T-cell (primary cell): ENCODE results near the gene A3GALT2. TPM values are rescaled to one million over a fixed set of nuclear protein-coding genes. Genes with fewer than 3 reads are reported as not detected.

Source experiments
- ATAC-seq, 4 experiments: fragments of 200-7000 bp in 3 of 4; fragments of 150-1000 bp in 1 of 4; cut with Tn5 transposase; replicated peaks in 1 of 4; 1 replicate in 3 of 4; 2 replicates in 1 of 4; pipeline ENCODE4 v1.10.0; 2021; ENCODE audit warnings: moderate library complexity in 3 of 4, mild to moderate bottlenecking in 2 of 4, moderate number of reproducible peaks in 1 of 4
- CTCF ChIA-PET, 2 donors: fragments of 300-600 bp; sonication (Branson Sonifier 250); formaldehyde crosslinking; loops; one replicate each; lab custom pipeline; 2022; ENCODE audit warnings: antibody characterized with exemption in 2 of 2; lab: Charles Lee
- POLR2A ChIA-PET, 2 donors: fragments of 300-600 bp; sonication (Branson Sonifier 250); formaldehyde crosslinking; loops; one replicate each; lab custom pipeline; 2022; ENCODE audit warnings: antibody characterized with exemption in 2 of 2; lab: Charles Lee
- DNase-seq, 35 experiments: peaks; one replicate each; pipeline versions ENCODE4 v3.0.0 to v3.0.0-alpha.2; 2013 to 2023
- H3K27ac ChIP-seq: one replicate; pipeline ENCODE4 v1.5.1; 2013; ENCODE audit warnings: low read length
- H3K27me3 ChIP-seq, 2 experiments: replicated peaks in 1 of 2; 1 replicate in 1 of 2; 2 replicates in 1 of 2; pipeline versions ENCODE4 v1.6.1 to v1.7.0; 2013; ENCODE audit warnings: low read length in 1 of 2, mixed read lengths in 1 of 2; ENCODE audit not compliant: control insufficient read depth in 2 of 2, insufficient read depth in 2 of 2; ENCODE audit errors: extremely low read depth in 1 of 2
- H3K36me3 ChIP-seq, 2 donors: 1 replicate in 1 of 2; 2 replicates in 1 of 2; pipeline versions ENCODE4 v1.6.1 to v1.7.0; 2013; ENCODE audit warnings: low read length in 1 of 2; ENCODE audit not compliant: control insufficient read depth in 2 of 2, insufficient read depth in 1 of 2; ENCODE audit errors: extremely low read depth in 1 of 2
- H3K4me1 ChIP-seq, 2 experiments: 1 replicate in 1 of 2; 2 replicates in 1 of 2; pipeline versions ENCODE4 v1.6.1 to v1.7.0; 2013; ENCODE audit warnings: low read length in 2 of 2, mixed read lengths in 1 of 2; ENCODE audit not compliant: insufficient read depth in 2 of 2, control insufficient read depth in 1 of 2; ENCODE audit errors: extremely low read depth in 1 of 2
- H3K4me3 ChIP-seq, 2 donors: 1 replicate in 1 of 2; 2 replicates in 1 of 2; pipeline versions ENCODE4 v1.5.1 to v1.7.0; 2013; ENCODE audit warnings: mild to moderate bottlenecking in 2 of 2, low read length in 1 of 2, moderate library complexity in 1 of 2; ENCODE audit not compliant: control insufficient read depth in 1 of 2; ENCODE audit errors: extremely low read depth in 1 of 2
- H3K9me3 ChIP-seq: 2 replicates; pipeline ENCODE4 v1.7.0; 2013
- H3K27ac Mint-ChIP-seq, 2 donors: one replicate each; pipeline ENCODE4 v1.8.0; 2020 to 2021; ENCODE audit warnings: mild to moderate bottlenecking in 2 of 2, mixed read lengths in 2 of 2
- H3K27me3 Mint-ChIP-seq, 2 donors: one replicate each; pipeline ENCODE4 v1.8.0; 2021 to 2022; ENCODE audit warnings: mixed read lengths in 2 of 2
- H3K36me3 Mint-ChIP-seq: one replicate; pipeline ENCODE4 v1.8.0; 2021; ENCODE audit warnings: mixed read lengths
- H3K4me1 Mint-ChIP-seq, 3 donors: one replicate each; pipeline ENCODE4 v1.8.0; 2020 to 2022; ENCODE audit warnings: mixed read lengths in 3 of 3, mild to moderate bottlenecking in 1 of 3
- H3K4me3 Mint-ChIP-seq, 3 donors: one replicate each; pipeline ENCODE4 v1.8.0; 2020 to 2022; ENCODE audit warnings: mild to moderate bottlenecking in 3 of 3, mixed read lengths in 3 of 3, moderate library complexity in 3 of 3
- H3K9me3 Mint-ChIP-seq, 3 donors: one replicate each; pipeline ENCODE4 v1.8.0; 2020 to 2022; ENCODE audit warnings: mixed read lengths in 3 of 3
- WGBS: methylation state at CpG from one replicate; pipeline ENCODE4 v1.1.5; 2013; ENCODE audit warnings: missing lambda C conversion rate; ENCODE audit not compliant: insufficient coverage; 5-methylcytosine and 5-hydroxymethylcytosine counted together
- total RNA-seq, 35 experiments: library from RNA in 6 of 35; stranded (reverse) in 6 of 35; fragments of 120-200 nt in 1 of 35; gene quantifications; one replicate each; pipeline versions ENCODE4 v1.2.1 to v1.2.4 and lab custom pipeline; 2013 to 2026

A3GALT2 gene
- total RNA-seq, 5 donors from 2014 or later (not counting 1 experiment from before 2014, with no cell fraction given) = 0.26 TPM; not detected in 4

DNA sequence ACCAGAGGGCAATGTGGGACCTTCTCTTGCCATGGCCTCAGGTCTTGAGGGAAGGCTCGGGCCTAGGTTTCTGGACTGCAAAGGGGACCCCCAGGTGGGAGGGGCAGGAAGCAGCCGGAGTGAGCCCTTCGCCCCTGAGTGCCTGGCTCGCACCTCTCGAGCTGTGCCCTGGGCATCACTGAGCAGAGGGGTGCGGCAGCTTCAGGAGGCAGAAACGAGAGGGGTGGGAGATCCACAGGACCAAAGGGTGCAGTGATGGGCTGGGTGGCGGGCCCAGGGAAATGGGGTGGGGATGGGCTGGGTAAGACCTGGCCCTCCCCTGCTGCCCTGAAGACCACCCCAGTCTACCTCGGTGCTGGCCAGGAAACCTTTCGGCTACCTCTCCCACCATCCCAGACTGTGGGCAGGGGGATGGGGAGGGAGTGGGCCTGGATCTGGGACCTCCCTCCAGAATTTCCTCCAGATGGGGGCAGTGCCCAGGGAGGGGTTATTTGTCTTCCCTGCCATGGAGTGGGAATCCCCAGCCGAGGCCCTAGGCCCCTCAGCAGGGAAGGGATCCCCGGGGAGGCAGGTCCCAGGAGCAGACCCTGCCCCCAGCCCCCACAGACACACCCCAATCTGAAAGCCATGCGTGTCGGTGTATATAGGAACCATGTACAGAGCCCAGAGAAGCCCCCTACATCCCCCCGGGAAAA lies 21.3 kb downstream of the A3GALT2 start:
- 97% methylated on average over 5 of the region's 15 CpGs for WGBS
- H3K27me3 Mint-ChIP-seq = no peaks in the 10 kb centered on the region
- peaks cover 17 to 42% (median 28%) of the 10 kb centered on the region in 3 donors for H3K4me1 Mint-ChIP-seq
- Histone ChIP-seq H3K4me1 (peaks cover 9 to 29% of the 10 kb centered on the region in 2 experiments), H3K36me3 (peaks cover 5 to 26% of the 10 kb centered on the region in 2 donors), H3K27ac (no peak overlapping the region), H3K4me3 (no peak overlapping the region), H3K27me3 (no peaks in the 10 kb centered on the region), H3K9me3 (no peaks in the 10 kb centered on the region)
- H3K4me3 Mint-ChIP-seq = no peak overlapping the region
- peaks cover 22% of the 10 kb centered on the region for H3K36me3 Mint-ChIP-seq
- ATAC-seq = no peak
- DNase-seq = no peak
- ChIA-PET POLR2A (no interaction called here), CTCF (no interaction called here)
- no peak overlapping the region for H3K27ac Mint-ChIP-seq
- no peaks in the 10 kb centered on the region for H3K9me3 Mint-ChIP-seq

DNA sequence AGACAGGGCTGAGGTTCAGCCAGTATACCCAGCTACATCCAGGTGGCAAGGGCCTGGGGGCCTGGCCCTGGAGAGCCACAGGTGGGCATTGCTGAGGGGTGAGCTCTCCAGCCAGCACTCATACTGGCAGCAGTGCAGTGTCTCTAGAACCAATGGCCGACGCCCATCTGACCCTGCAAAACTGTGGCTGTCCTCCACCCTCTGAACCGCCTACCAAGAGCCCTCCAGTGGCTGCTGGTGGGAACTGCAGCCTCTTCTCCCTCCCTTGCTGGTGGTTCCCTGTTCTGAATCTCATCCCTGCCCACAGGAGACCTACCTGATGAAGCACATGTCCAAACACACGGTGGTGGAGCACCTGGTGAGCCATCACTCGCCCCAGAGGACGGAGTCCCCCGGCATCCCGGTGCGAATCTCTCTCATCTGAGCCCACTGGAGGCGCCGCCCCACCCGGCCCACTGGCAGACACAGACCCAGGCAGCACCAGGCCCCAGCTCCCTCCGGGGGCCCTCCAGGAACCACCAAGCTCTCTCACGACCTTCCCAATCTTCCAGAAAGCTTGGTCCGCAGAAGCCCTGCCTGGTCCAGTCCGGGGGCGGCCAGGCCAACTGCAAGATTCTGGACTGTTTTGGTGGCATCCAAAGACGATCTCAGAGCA lies 22.1 kb downstream of the A3GALT2 start:
- peaks cover 9 to 29% of the 10 kb centered on the region in 2 experiments for H3K4me1 ChIP-seq
- peaks cover 6 to 34% of the 10 kb centered on the region in 2 donors for H3K36me3 ChIP-seq
- no peaks in the 10 kb centered on the region for H3K27me3 Mint-ChIP-seq
- H3K4me3 ChIP-seq = no peak overlapping the region
- ATAC-seq (peak in 3 of 4 experiments; percentile 36 to 54 (median 37)), DNase-seq (peak in 31 of 35 experiments; percentile 7 to 65 (median 35))
- POLR2A ChIA-PET = no interaction called here
- H3K36me3 Mint-ChIP-seq = peaks cover 30% of the 10 kb centered on the region
- H3K4me1 Mint-ChIP-seq = peaks cover 17 to 41% (median 28%) of the 10 kb centered on the region in 3 donors
- no peaks in the 10 kb centered on the region for H3K27me3 ChIP-seq
- no peaks in the 10 kb centered on the region for H3K9me3 Mint-ChIP-seq
- CTCF ChIA-PET = interaction anchor here (0.5 to 0.7 kb wide), 2 partner anchors 127 to 773 kb away, joined by 3 read pairs; no protein-coding TSS in a partner anchor
- H3K27ac Mint-ChIP-seq = no peak overlapping the region
- no peak overlapping the region for H3K4me3 Mint-ChIP-seq
- no peaks in the 10 kb centered on the region for H3K9me3 ChIP-seq
- H3K27ac ChIP-seq = no peak overlapping the region
- 74% methylated on average over 16 of the region's 18 CpGs for WGBS

DNA sequence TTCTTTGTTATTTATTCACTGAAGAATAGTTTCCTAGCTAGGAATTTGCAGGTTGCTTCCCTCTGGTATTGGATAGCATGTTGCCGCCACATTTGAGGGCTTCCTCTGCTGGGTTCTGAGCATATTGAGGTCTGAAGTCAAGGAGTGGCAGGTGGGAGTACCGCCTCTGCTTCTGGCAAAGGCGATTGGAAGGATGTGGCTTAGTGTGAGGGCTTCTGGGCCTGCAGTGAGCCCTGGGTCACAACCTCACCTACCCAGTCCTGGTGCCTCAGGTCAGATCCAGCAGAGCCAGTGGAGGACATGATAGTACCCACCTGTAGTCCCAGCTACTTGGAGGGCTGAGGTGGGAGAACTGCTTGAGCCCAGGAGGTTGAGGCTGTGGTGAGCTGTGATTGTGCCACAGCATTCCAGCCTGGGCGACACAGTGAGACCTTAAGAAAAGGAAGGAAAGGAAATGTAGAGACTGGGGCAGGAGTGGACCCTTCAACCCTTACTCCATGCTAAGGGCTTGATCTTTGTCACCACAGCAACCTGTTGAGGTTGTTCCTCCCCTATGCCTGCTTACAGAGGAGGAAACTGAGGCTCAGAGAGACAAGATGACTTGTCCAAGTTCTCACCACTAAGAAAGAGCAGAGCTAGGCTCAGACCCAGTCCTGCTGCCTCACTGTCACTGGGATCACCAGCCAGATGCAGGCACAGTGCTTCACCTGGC lies 22.8 kb downstream of the A3GALT2 start:
- POLR2A ChIA-PET = no interaction called here
- Histone ChIP-seq H3K4me1 (peaks cover 9 to 26% of the 10 kb centered on the region in 2 experiments), H3K36me3 (peaks cover 9 to 34% of the 10 kb centered on the region in 2 donors), H3K27me3 (no peaks in the 10 kb centered on the region), H3K4me3 (no peak overlapping the region), H3K27ac (no peak overlapping the region), H3K9me3 (no peaks in the 10 kb centered on the region)
- Mint-ChIP-seq H3K4me3 (no peak overlapping the region), H3K27me3 (no peaks in the 10 kb centered on the region), H3K36me3 (peaks cover 32% of the 10 kb centered on the region), H3K4me1 (peaks cover 17 to 35% (median 25%) of the 10 kb centered on the region in 3 donors), H3K27ac (no peak overlapping the region), H3K9me3 (no peaks in the 10 kb centered on the region)
- CTCF ChIA-PET = interaction anchor here (0.5 to 0.6 kb wide), 2 partner anchors 42 to 128 kb away, joined by 3 read pairs; no protein-coding TSS in a partner anchor
- 71% methylated on average over 1 of the region's 4 CpGs for WGBS
- ATAC-seq (no peak), DNase-seq (no peak)

DNA sequence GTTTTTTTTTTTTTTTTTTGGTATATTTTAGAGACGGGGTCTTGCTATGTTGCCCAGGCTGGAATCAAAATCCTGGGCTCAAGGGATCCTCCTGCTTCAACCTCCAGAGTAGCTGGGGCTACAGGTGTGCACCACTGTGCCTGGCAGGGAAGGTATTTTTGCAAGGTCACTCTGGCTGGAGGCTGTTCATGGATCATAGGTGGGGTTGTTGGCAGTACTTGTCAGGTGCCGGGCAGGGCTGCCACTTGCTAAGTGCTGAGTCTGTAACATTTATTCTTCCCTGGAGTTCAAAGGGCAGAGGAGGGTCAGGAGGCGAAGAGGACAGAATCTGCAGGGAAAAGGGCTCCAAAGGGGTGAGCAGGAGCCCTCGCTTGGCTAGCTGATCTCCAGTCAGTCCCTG lies 24.1 kb downstream of the A3GALT2 start:
- ATAC-seq = no peak
- Histone ChIP-seq H3K9me3 (no peaks in the 10 kb centered on the region), H3K27me3 (no peaks in the 10 kb centered on the region), H3K4me3 (no peak overlapping the region), H3K27ac (no peak overlapping the region), H3K4me1 (peaks cover 0 to 15% of the 10 kb centered on the region in 2 experiments), H3K36me3 (peaks cover 9 to 34% of the 10 kb centered on the region in 2 donors)
- 85% methylated on average over 3 of the region's 4 CpGs for WGBS
- H3K4me3 Mint-ChIP-seq = no peak overlapping the region
- H3K4me1 Mint-ChIP-seq = peaks cover 12 to 22% (median 12%) of the 10 kb centered on the region in 3 donors
- H3K36me3 Mint-ChIP-seq = peaks cover 33% of the 10 kb centered on the region
- H3K27me3 Mint-ChIP-seq = no peaks in the 10 kb centered on the region
- CTCF ChIA-PET = interaction anchor here (0.5 to 2.8 kb wide), 13 partner anchors 39 to 185 kb away, joined by 3 to 12 read pairs (median 5); no protein-coding TSS in a partner anchor
- POLR2A ChIA-PET = no interaction called here
- no peak for DNase-seq
- H3K27ac Mint-ChIP-seq = no peak overlapping the region
- no peaks in the 10 kb centered on the region for H3K9me3 Mint-ChIP-seq

DNA sequence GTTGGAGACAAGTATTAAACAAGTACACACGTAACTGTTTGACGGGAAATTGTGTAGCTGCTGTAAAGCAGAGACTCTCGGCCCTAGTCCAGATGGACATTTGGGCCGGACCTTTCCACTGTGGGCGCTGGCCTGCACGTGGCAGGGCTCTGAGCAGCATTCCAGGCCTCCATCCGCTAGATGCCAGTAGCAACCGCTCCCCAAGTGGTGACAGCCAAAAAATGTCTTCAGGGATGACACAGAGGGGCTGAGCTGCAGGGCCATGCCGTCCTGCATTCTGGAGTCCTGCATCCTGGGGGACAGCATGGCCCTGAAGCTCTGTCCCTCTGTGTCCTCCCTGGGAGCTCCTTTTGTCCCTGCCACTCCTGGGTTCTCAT lies 24.8 kb downstream of the A3GALT2 start:
- Mint-ChIP-seq H3K4me1 (peaks cover 8 to 17% (median 8%) of the 10 kb centered on the region in 3 donors), H3K4me3 (no peak overlapping the region), H3K27ac (no peak overlapping the region), H3K36me3 (peaks cover 33% of the 10 kb centered on the region), H3K27me3 (no peaks in the 10 kb centered on the region), H3K9me3 (no peaks in the 10 kb centered on the region)
- peaks cover 9 to 34% of the 10 kb centered on the region in 2 donors for H3K36me3 ChIP-seq
- WGBS = 97% methylated on average over 9 of the region's 9 CpGs
- ATAC-seq (no peak), DNase-seq (no peak)
- POLR2A ChIA-PET = no interaction called here
- H3K4me1 ChIP-seq = peaks cover 0 to 14% of the 10 kb centered on the region in 2 experiments
- H3K27ac ChIP-seq = no peak overlapping the region
- no peak overlapping the region for H3K4me3 ChIP-seq
- no peaks in the 10 kb centered on the region for H3K9me3 ChIP-seq
- CTCF ChIA-PET = interaction anchor here (0.6 to 2.8 kb wide), 17 partner anchors 10 to 185 kb away, joined by 3 to 12 read pairs (median 4); no protein-coding TSS in a partner anchor
- H3K27me3 ChIP-seq = no peaks in the 10 kb centered on the region
